22Rv1 (cell line): Measurements from ENCODE around the gene ZDHHC11B.

Source experiments
- H3K27ac ChIP-seq: fragments of 450-650 bp; 2 replicates; pipeline ENCODE4 v1.5.1; 2017
- ZFX ChIP-seq: fragments of 450-650 bp; IDR thresholded peaks from 2 replicates; pipeline ENCODE4 v1.6.1; 2017; ENCODE audit warnings: antibody characterized with exemption, borderline replicate concordance
- TF ChIP-seq, protein P1 (sequence below): fragments of 450-650 bp; IDR thresholded peaks from 2 replicates; pipeline ENCODE4 v1.5.1; 2017; ENCODE audit warnings: mild to moderate bottlenecking

ZDHHC11B gene

DNA sequence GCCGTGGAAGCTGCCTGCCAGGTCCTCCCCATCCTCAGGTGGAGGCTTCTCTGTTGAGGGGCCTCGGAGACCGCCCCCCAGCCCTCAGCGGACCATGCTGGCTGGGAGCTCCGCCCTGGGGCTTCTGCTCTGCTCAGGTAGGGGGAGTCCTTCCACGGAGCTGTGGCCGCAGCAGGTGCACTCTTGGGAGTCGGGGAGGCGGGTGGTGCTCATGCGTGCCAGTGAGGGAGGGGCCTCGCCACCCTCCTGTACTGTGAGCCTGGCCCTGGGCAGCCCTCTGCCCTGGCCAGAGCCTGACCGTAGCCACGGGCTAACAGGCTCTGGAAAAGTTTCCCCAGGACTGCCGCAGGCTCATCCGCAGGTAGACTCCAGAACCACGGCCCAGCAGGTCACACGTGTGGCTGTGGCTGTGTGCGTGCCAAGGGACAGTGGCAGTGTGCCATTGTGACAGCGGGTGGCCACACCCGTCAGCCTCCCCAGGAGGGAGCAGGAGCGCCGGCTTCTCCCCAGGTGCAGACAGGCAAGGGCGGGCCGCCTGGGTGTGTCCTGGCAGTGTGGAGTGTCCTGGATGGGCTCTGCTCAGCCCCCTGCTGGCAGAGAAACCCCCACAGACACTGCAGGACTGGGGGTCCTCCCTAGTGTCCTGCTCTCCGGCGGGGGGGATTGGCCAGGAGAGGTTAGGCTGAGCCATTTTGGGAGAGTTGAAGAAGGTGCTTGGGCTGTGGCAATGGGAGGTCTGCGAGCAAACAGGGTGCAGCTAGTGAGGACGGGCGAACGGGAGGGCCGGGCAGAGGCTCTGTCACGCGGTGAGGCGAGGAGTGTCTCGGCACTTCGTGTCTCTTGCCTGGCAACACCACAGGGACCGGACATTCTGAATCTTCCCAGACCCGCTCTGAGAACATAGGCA is 120.8 kb downstream of the ZDHHC11B start:
- H3K27ac ChIP-seq: no peak overlapping the region
- no peak for TF ChIP-seq ZFX
- TF ChIP-seq, protein P1, sequence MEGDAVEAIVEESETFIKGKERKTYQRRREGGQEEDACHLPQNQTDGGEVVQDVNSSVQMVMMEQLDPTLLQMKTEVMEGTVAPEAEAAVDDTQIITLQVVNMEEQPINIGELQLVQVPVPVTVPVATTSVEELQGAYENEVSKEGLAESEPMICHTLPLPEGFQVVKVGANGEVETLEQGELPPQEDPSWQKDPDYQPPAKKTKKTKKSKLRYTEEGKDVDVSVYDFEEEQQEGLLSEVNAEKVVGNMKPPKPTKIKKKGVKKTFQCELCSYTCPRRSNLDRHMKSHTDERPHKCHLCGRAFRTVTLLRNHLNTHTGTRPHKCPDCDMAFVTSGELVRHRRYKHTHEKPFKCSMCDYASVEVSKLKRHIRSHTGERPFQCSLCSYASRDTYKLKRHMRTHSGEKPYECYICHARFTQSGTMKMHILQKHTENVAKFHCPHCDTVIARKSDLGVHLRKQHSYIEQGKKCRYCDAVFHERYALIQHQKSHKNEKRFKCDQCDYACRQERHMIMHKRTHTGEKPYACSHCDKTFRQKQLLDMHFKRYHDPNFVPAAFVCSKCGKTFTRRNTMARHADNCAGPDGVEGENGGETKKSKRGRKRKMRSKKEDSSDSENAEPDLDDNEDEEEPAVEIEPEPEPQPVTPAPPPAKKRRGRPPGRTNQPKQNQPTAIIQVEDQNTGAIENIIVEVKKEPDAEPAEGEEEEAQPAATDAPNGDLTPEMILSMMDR: no peak

DNA sequence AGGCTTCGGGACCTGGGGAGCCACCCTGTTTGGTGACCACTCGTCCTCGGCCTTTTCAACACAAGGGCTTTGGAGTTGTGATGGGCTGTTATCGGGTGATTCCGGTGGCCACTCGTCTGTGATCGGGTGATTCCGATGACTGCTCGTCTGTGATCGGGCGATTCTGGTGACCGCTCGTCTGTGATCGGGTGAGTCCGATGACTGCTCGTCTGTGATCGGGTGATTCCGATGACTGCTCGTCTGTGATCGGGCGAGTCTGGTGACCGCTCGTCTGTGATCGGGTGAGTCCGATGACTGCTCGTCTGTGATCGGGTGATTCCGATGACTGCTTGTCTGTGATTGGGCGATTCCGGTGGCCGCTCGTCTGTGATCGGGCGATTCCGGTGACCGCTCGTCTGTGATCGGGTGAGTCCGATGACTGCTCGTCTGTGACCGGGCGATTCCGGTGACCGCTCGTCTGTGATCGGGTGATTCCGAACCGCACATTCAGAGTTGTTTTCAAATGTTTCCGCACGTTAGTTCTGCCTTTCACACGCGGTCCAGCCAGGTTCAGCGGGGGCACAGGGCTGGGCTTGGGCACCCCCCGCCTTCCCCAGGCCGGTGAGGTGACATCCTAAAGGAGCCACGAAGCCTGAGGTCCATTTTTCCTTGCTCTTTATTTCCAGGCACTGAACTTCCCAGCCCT is 121.6 kb downstream of the ZDHHC11B start:
- no peak for TF ChIP-seq ZFX
- TF ChIP-seq, protein P1: no peak

DNA sequence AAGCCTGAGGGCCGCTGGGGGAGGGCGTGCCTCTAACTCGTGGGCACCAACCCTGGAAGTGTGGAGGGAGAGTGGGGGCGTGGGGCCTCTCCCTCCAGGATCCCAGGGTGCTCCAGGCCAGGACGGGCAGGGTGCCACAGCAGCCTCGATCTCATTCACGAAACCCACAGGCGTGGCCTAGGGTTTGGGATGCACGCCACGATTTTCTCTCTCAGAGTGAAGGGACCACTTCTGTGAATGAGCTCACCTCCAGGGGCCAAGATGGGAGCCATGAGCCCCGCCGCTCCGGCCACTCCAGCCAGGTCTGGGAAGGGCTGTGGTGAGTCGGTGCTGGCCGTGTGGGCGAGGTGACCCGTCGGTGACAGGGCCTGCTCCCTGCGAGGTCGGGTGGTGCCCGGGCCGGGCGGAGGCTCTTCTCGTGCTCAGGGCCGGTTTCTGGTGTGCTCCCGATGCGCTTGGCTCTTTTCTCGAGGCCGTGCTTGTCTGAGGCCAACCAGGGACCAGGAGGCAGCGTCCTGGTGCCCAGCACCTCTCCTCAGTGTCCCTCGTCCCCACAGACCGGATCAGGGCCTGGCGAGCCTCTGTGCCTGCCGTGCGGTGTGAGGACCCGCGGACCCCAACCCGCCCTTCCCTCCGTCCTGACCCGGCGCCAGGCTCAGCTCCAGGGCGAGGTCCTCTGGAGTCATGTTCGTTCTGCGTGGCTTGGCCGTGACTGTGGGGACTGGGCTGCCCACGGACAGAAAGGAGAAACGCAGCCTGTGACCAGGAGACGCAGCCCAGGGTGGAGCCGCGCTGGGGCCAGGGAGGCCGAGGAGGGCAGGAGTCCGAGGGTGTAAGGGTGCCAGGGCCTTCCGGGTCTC is 122.4 kb downstream of the ZDHHC11B start:
- no peak overlapping the region for H3K27ac ChIP-seq
- TF ChIP-seq, protein P1: no peak
- TF ChIP-seq ZFX: no peak

More for the DNA sequence above, 121.6 kb downstream of the ZDHHC11B start:
- H3K27ac ChIP-seq: no peak overlapping the region

DNA sequence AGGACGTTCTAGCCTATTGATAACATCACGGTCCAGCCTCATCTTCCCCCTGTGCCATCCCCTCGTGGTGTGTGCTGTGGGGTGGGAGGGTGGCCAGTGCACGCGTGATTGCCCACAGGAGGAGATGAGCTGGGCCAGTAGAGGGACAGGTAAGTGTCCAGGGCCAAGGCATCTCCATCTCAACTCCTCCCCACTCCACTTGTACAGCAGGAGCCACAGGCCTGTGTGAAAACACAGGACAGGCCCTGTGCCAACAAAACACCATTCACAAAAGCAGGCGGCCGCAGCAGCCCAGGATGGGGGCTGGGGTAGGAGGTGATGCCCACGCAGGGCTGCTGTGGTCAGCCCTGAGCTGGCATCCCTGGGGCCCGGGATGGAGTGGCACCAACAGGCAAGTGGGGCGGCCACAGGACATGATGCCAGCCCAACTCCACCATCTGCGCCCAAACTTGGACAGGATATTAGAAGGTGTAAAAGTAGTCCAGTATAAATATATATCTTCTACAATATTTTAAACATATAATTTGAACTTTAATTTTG is 124.0 kb downstream of the ZDHHC11B start:
- TF ChIP-seq, protein P1: no peak
- TF ChIP-seq ZFX: no peak
- H3K27ac ChIP-seq: no peak overlapping the region
